GM12891 (cell line): ENCODE results near the gene ARG2.

Source experiments
- DNase-seq: peaks from one replicate; pipeline ENCODE4 v3.0.0; 2011; ENCODE audit warnings: low spot score; ENCODE audit not compliant: insufficient read length
- FAIRE-seq: peaks from 2 replicates; lab custom pipeline; 2011; peaks lifted over from hg19 to GRCh38; lab: Jason Lieb, UNC
- PAX5 ChIP-seq: IDR thresholded peaks from 2 replicates; pipeline ENCODE4 v1.6.1; 2011; ENCODE audit warnings: low read length, moderate library complexity, mild to moderate bottlenecking; ENCODE audit not compliant: insufficient read depth, severe bottlenecking
- POLR2A ChIP-seq: IDR thresholded peaks from 2 replicates; pipeline ENCODE4 v1.6.1; 2011; ENCODE audit warnings: low read depth, low read length, control low read depth
- POLR2AphosphoS5 ChIP-seq: IDR thresholded peaks from 2 replicates; pipeline ENCODE4 v1.6.1; 2011; ENCODE audit warnings: low read depth, low read length, control low read depth
- POU2F2 ChIP-seq: IDR thresholded peaks from 2 replicates; pipeline ENCODE4 v1.6.1; 2011; ENCODE audit warnings: low read depth, mild to moderate bottlenecking, control low read depth, low read length, moderate library complexity
- SPI1 ChIP-seq: IDR thresholded peaks from 2 replicates; pipeline ENCODE4 v1.6.1; 2011; ENCODE audit warnings: low read depth, low read length, control low read depth
- TAF1 ChIP-seq: IDR thresholded peaks from 2 replicates; pipeline ENCODE4 v1.6.1; 2011; ENCODE audit warnings: low read depth, low read length, control low read depth

ARG2 gene

GRCh38 chr14:67636361-67636919, 16.7 kb downstream of the ARG2 start:
- DNase-seq = no peak
- TF ChIP-seq POLR2AphosphoS5 (no peak), PAX5 (no peak), SPI1 (peak; percentile 37), POU2F2 (no peak)
- peak; percentile 62 for FAIRE-seq

- no peak for DNase-seq
- FAIRE-seq = no peak
- TF ChIP-seq POLR2A (no peak), PAX5 (no peak), POLR2AphosphoS5 (no peak), POU2F2 (no peak), TAF1 (no peak), SPI1 (no peak)
These were observed 18.9 kb downstream of the ARG2 start for GRCh38 chr14:67638642-67639041.

DNA sequence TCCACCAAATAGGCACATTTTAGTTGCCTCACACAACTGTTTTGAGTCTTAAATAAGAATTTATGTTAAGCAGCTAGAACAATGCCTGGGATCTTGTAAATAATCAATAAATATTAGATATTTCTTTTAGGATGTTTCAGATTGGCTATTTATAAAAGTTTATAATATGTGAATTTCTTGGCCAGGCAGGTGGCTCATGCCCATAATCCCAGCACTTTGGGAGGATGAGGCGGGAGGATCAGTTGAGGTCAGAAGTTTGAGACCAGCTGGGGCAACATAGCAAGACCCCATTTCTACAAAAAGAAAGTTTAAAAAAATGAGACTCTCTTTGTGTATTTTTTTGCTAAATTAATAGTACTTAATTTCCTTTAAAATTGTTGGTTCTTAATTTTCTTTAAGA, 21.8 kb downstream of the ARG2 start:
- no peak for DNase-seq

DNA sequence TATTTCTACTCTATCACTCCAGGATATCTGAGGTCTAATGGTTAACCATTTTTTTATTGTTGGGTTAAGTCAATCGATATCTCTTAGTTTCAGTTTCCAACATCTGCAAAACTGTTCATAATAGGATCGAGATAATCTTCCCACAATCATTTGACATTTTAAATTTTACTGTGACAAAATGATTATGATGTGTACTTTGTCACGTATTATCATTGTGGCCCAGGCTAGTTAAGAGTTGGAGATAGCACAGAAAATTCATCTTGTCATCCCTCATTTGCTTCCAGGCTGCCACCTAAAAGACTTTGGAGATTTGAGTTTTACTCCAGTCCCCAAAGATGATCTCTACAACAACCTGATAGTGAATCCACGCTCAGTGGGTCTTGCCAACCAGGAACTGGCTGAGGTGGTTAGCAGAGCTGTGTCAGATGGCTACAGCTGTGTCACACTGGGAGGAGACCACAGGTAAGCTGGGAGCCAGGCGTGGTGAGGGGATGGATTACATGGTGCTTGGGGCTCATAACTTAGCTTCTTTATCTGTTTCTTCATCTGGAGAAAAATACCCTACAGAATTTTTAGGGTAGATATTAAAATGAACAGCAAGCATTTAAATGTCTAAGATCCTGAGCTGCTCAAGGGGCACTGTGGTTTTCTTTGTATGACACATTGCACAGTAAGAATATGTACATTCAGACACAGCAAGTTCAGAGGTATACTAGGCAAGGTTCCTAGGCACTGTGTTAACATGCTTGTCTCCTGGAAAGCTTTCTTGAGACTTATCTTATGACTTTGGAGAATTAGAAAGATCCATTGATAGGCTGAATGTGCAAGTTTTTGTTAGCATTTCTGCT, 22.4 kb downstream of the ARG2 start:
- TF ChIP-seq SPI1 = no peak
- TF ChIP-seq POU2F2 = no peak
- no peak for TF ChIP-seq TAF1
- TF ChIP-seq PAX5 = no peak
- no peak for TF ChIP-seq POLR2A
- TF ChIP-seq POLR2AphosphoS5 = no peak
- DNase-seq = no peak
- FAIRE-seq = no peak

More for the DNA sequence above, 21.8 kb downstream of the ARG2 start:
- FAIRE-seq = no peak
- TF ChIP-seq SPI1 (no peak), POLR2AphosphoS5 (no peak), POU2F2 (no peak), PAX5 (no peak), POLR2A (no peak), TAF1 (no peak)

GRCh38 chr14:67643713-67644112, 24.0 kb downstream of the ARG2 start:
- no peak for TF ChIP-seq PAX5
- TF ChIP-seq POU2F2 = no peak
- no peak for TF ChIP-seq POLR2AphosphoS5
- TF ChIP-seq POLR2A = no peak
- TF ChIP-seq TAF1 = no peak
- no peak for TF ChIP-seq SPI1
- DNase-seq (no peak), FAIRE-seq (no peak)

DNA sequence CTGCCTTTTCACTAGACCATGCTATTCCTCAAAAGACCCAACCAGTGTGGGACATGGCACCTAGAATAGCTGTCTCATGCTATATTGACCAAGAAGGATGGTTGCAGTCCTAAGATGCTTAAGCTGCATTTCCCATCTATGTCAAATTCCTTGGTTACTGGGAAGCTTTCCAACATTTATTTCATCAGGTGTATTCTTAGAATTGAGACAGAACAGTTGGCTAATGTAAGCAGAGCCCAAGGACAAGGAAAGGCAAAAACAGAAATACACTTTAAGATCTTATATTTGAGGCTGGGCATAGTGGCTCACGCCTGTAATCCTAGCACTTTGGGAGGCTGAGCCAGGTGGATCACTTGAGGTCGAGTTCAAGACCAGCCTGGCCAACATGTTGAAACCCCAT, 24.7 kb downstream of the ARG2 start:
- TF ChIP-seq POU2F2 (no peak), TAF1 (no peak), POLR2A (no peak), POLR2AphosphoS5 (no peak), SPI1 (no peak), PAX5 (no peak)
- no peak for FAIRE-seq

DNA sequence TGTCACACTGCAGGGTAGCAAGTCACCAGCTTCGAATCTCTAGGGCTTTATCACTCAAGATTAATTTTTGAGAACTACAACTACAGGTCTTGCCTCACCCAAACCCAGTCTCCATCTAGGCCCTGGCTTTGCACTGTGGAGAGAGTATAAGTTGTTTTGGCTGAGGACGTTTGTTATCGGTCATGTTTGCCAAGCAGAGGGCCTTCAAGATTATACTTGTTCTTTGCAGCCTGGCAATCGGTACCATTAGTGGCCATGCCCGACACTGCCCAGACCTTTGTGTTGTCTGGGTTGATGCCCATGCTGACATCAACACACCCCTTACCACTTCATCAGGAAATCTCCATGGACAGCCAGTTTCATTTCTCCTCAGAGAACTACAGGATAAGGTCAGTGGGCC, 25.7 kb downstream of the ARG2 start:
- DNase-seq (no peak), FAIRE-seq (no peak)
- TF ChIP-seq PAX5 (no peak), SPI1 (no peak), POLR2A (no peak), TAF1 (no peak), POU2F2 (no peak), POLR2AphosphoS5 (no peak)

More for the DNA sequence above, 24.7 kb downstream of the ARG2 start:
- no peak for DNase-seq

- DNase-seq (no peak), FAIRE-seq (no peak)
- TF ChIP-seq TAF1 (no peak), SPI1 (no peak), POU2F2 (no peak), POLR2A (no peak), POLR2AphosphoS5 (no peak)
These were observed 26.4 kb downstream of the ARG2 start for GRCh38 chr14:67646131-67646530.

- TF ChIP-seq PAX5 (no peak), POLR2AphosphoS5 (no peak), TAF1 (no peak), POU2F2 (no peak), SPI1 (no peak), POLR2A (no peak)
- FAIRE-seq (no peak), DNase-seq (no peak)
These were observed 30.4 kb downstream of the ARG2 start for GRCh38 chr14:67650151-67650550.

GRCh38 chr14:67650694-67651093, 31.0 kb downstream of the ARG2 start:
- FAIRE-seq = no peak
- DNase-seq = no peak
- no peak for TF ChIP-seq SPI1

DNA sequence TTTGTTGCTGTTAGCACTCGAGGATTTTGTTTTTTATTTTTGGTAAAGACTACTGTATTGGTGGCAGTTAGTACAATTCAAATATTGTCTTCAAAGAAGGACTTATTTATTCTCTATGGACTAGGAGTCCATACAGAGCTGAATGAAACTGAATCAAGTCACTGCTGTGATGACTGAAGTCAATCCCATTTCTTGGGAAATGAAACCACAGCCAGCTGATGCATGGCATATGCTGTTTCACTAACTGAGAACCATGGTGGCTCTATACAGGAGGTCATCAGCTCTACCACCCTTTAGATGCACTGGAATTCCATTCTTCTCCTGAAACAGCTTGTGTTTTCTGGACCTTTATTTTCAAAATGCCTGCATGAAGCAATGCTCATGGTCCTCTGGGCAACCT, 32.5 kb downstream of the ARG2 start:
- no peak for FAIRE-seq
- no peak for DNase-seq
- TF ChIP-seq PAX5 (no peak), SPI1 (no peak), POLR2AphosphoS5 (no peak), POLR2A (no peak), TAF1 (no peak)
